ENCODE results near the gene MAP4.

DNA sequence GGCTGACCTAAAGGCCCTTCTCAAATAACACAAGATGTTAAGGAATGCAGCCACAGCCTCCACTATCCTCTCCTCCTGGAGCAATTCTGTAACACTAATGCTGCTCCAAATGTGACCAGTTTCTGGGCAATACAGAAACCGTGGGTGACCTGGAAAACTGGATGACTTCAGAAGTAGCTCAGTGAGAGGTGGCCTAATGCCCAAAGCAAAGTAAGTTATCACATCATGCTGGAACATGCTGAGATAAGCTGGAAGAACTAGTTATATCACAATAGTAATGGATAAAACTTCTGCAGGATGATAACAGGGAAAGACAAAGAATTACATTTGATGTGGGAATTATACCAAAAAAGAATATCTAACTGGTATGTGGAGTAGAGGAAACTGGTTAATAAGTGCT is 141.3 kb downstream of the MAP4 start:
- TF ChIP-seq POLR2AphosphoS5 (IDR thresholded peaks at IDR 0.05; ENCODE audit: low read depth, low read length) (no peak), POLR2A (IDR thresholded peaks at IDR 0.05; ENCODE audit: low read depth, low read length) (no peak)

Measured in GM12891 (cell line).